ENCODE measurements around the gene HCN4.
"Not testable (repeated sequence)": the region's sequence is repeated elsewhere in the genome, so short reads cannot be mapped to it uniquely, and the experiment has no call there.

Gene HCN4

GRCh38 chr15:73368301-73369136 lies at the start of gene HCN4:
Gene HCN4 (minus strand): TSS chr15:73368958. CDS start chr15:73368270, 688 bp downstream.
- DNase-seq (ENCODE audit: low read depth): no peak

- no peak for DNase-seq (ENCODE audit: low read depth)
These were observed 46.1 kb upstream of the HCN4 start for GRCh38 chr15:73414876-73415275.

GRCh38 chr15:73403171-73403570 lies 34.4 kb upstream of the HCN4 start:
- DNase-seq (ENCODE audit: low read depth): no peak

- DNase-seq (ENCODE audit: low read depth): not testable (repeated sequence)
These were observed 31.5 kb upstream of the HCN4 start for GRCh38 chr15:73400222-73400621.

- no peak for DNase-seq (ENCODE audit: low read depth)
These were observed 30.1 kb upstream of the HCN4 start for GRCh38 chr15:73398861-73399260.

GRCh38 chr15:73397461-73397860 lies 28.7 kb upstream of the HCN4 start:
- no peak for DNase-seq (ENCODE audit: low read depth)

- no peak for DNase-seq (ENCODE audit: low read depth)
These were observed 26.9 kb upstream of the HCN4 start for GRCh38 chr15:73395671-73396070.

GRCh38 chr15:73394782-73395181 lies 26.0 kb upstream of the HCN4 start:
- no peak for DNase-seq (ENCODE audit: low read depth)

GRCh38 chr15:73393336-73393735 lies 24.6 kb upstream of the HCN4 start:
- DNase-seq (ENCODE audit: low read depth): no peak

GRCh38 chr15:73392025-73392424 lies 23.3 kb upstream of the HCN4 start:
- DNase-seq (ENCODE audit: low read depth): no peak

- DNase-seq (ENCODE audit: low read depth): no peak
These were observed 22.5 kb upstream of the HCN4 start for GRCh38 chr15:73391128-73391872.

GRCh38 chr15:73389971-73390544 lies 21.3 kb upstream of the HCN4 start:
- DNase-seq (ENCODE audit: low read depth): no peak

- DNase-seq (ENCODE audit: low read depth): no peak
These were observed 20.8 kb upstream of the HCN4 start for GRCh38 chr15:73389539-73389938.

GRCh38 chr15:73388256-73388781 lies 19.6 kb upstream of the HCN4 start:
- DNase-seq (ENCODE audit: low read depth): no peak

- no peak for DNase-seq (ENCODE audit: low read depth)
These were observed 18.9 kb upstream of the HCN4 start for GRCh38 chr15:73387507-73388255.

GRCh38 chr15:73386886-73387506 lies 18.2 kb upstream of the HCN4 start:
- no peak for DNase-seq (ENCODE audit: low read depth)

- DNase-seq (ENCODE audit: low read depth): no peak
These were observed 17.5 kb upstream of the HCN4 start for GRCh38 chr15:73386238-73386637.

- no peak for DNase-seq (ENCODE audit: low read depth)
These were observed 16.4 kb upstream of the HCN4 start for GRCh38 chr15:73385205-73385604.

- no peak for DNase-seq (ENCODE audit: low read depth)
These were observed 14.8 kb upstream of the HCN4 start for GRCh38 chr15:73383310-73384189.

GRCh38 chr15:73382115-73382514 lies 13.4 kb upstream of the HCN4 start:
- no peak for DNase-seq (ENCODE audit: low read depth)

GRCh38 chr15:73380661-73381060 lies 11.9 kb upstream of the HCN4 start:
- no peak for DNase-seq (ENCODE audit: low read depth)
